B cell (primary cell): ENCODE results near the gene EPB41L3.

Source experiments
- EZH2 ChIP-seq: IDR thresholded peaks from 2 replicates; pipeline ENCODE4 v1.6.1; 2012; ENCODE audit warnings: borderline replicate concordance, low read depth, mild to moderate bottlenecking, moderate library complexity, low read length; ENCODE audit not compliant: insufficient read depth, poor library complexity, severe bottlenecking
- TF ChIP-seq, protein P1 (sequence below): fragments of 200-600 bp; IDR thresholded peaks from one replicate; pipeline ENCODE4 v1.8.0; 2022; ENCODE audit warnings: antibody characterized with exemption, mild to moderate bottlenecking

DNA sequence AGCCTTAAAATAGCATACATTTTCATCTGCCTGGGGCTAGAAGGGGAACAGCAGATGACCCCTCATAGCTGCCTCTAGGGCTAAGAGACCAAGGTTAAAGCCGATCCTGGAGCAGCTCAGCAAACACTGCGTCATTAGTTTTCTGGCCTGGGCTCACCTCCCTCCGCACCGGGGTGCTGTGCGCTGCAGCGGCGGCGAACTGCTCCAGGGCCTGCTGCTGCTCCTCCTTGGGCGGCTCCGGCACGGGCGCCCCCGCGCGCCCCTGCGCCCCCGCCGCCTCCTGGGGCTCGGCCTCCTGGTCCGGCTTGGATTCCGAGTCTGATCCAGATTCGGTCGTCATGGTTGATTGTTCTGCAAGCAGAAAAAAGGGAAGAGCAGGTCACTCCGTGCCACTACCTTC lies 55.0 kb downstream of the EPB41L3 start:
- TF ChIP-seq, protein P1, sequence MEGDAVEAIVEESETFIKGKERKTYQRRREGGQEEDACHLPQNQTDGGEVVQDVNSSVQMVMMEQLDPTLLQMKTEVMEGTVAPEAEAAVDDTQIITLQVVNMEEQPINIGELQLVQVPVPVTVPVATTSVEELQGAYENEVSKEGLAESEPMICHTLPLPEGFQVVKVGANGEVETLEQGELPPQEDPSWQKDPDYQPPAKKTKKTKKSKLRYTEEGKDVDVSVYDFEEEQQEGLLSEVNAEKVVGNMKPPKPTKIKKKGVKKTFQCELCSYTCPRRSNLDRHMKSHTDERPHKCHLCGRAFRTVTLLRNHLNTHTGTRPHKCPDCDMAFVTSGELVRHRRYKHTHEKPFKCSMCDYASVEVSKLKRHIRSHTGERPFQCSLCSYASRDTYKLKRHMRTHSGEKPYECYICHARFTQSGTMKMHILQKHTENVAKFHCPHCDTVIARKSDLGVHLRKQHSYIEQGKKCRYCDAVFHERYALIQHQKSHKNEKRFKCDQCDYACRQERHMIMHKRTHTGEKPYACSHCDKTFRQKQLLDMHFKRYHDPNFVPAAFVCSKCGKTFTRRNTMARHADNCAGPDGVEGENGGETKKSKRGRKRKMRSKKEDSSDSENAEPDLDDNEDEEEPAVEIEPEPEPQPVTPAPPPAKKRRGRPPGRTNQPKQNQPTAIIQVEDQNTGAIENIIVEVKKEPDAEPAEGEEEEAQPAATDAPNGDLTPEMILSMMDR, result no peak
- no peak for TF ChIP-seq EZH2
